CD14-positive monocyte (primary cell): ENCODE measurements around the gene SLC24A3. TPM values are rescaled to one million over a fixed set of nuclear protein-coding genes. Genes with fewer than 3 reads are reported as not detected.

Experiments
- DNase-seq, 3 donors: peaks; one replicate each; pipeline ENCODE4 v3.0.0-alpha.2; 2011 to 2022
- H2AFZ ChIP-seq: 2 replicates; pipeline ENCODE4 v1.6.0; 2012; ENCODE audit warnings: mild to moderate bottlenecking, low read depth, low read length, inconsistent platforms; ENCODE audit not compliant: insufficient read depth, poor library complexity, severe bottlenecking
- H3K27ac ChIP-seq, 2 donors: 1 replicate in 1 of 2; 2 replicates in 1 of 2; pipeline ENCODE4 v1.5.1; 2012 to 2013; ENCODE audit warnings: low read length in 2 of 2, control low read depth in 1 of 2, inconsistent platforms in 1 of 2, low read depth in 1 of 2, mild to moderate bottlenecking in 1 of 2
- H3K27me3 ChIP-seq, 2 donors: one replicate each; pipeline versions ENCODE4 v1.6.0 to v1.6.1; 2011 to 2013; ENCODE audit warnings: low read length in 2 of 2; ENCODE audit not compliant: control insufficient read depth in 2 of 2, insufficient read depth in 2 of 2
- H3K36me3 ChIP-seq, 2 donors: replicated peaks in 1 of 2; 1 replicate in 1 of 2; 2 replicates in 1 of 2; pipeline versions ENCODE4 v1.5.1 to v1.6.1; 2012 to 2013; ENCODE audit warnings: low read length in 2 of 2, control low read depth in 1 of 2, inconsistent platforms in 1 of 2, mild to moderate bottlenecking in 1 of 2; ENCODE audit not compliant: insufficient read depth in 2 of 2, control insufficient read depth in 1 of 2
- H3K4me1 ChIP-seq, 2 donors: 1 replicate in 1 of 2; 2 replicates in 1 of 2; pipeline versions ENCODE4 v1.5.1 to v1.6.1; 2012 to 2013; ENCODE audit warnings: low read length in 2 of 2, control low read depth in 1 of 2, inconsistent platforms in 1 of 2, mild to moderate bottlenecking in 1 of 2, moderate library complexity in 1 of 2; ENCODE audit not compliant: insufficient read depth in 2 of 2, control insufficient read depth in 1 of 2
- H3K4me2 ChIP-seq: replicated peaks from 2 replicates; pipeline ENCODE3; 2012; ENCODE audit warnings: low read length, moderate library complexity, mild to moderate bottlenecking; ENCODE audit not compliant: poor library complexity, severe bottlenecking; ENCODE audit errors: extremely low read depth
- H3K4me3 ChIP-seq, 3 experiments: fragments of 200-600 bp in 1 of 3; sonication (generic) in 1 of 3; replicated peaks in 1 of 3; 1 replicate in 2 of 3; 2 replicates in 1 of 3; pipeline ENCODE4 v1.5.1; 2011 to 2013; ENCODE audit warnings: low read length in 3 of 3, mild to moderate bottlenecking in 3 of 3, control low read depth in 2 of 3, low read depth in 2 of 3, inconsistent platforms in 1 of 3, moderate library complexity in 1 of 3
- H3K79me2 ChIP-seq: 2 replicates; pipeline ENCODE4 v1.6.0; 2012; ENCODE audit warnings: mild to moderate bottlenecking, control low read depth, inconsistent platforms, low read length, moderate library complexity; ENCODE audit not compliant: insufficient read depth
- H3K9ac ChIP-seq: 2 replicates; pipeline ENCODE4 v1.6.0; 2017; ENCODE audit warnings: low read length, mild to moderate bottlenecking; ENCODE audit not compliant: insufficient read depth, poor library complexity, severe bottlenecking
- H3K9me3 ChIP-seq, 2 donors: replicated peaks in 1 of 2; 1 replicate in 1 of 2; 2 replicates in 1 of 2; pipeline versions ENCODE4 v1.5.1 to v1.6.1; 2012 to 2013; ENCODE audit warnings: low read length in 2 of 2, control low read depth in 1 of 2; ENCODE audit not compliant: control insufficient read depth in 1 of 2, insufficient read depth in 1 of 2
- H4K20me1 ChIP-seq: 2 replicates; pipeline ENCODE4 v1.6.0; 2012; ENCODE audit warnings: mild to moderate bottlenecking, low read length, control low read depth, moderate library complexity; ENCODE audit not compliant: insufficient read depth
- H3K27ac Mint-ChIP-seq, 7 donors: one replicate each; pipeline ENCODE4 v1.8.0; 2020; ENCODE audit warnings: mild to moderate bottlenecking in 7 of 7, mixed read lengths in 7 of 7, moderate library complexity in 6 of 7, inconsistent platforms in 2 of 7
- H3K27me3 Mint-ChIP-seq, 3 donors: one replicate each; pipeline ENCODE4 v1.8.0; 2021 to 2022; ENCODE audit warnings: low read depth in 3 of 3, mild to moderate bottlenecking in 3 of 3, mixed read lengths in 3 of 3, moderate library complexity in 3 of 3, inconsistent platforms in 1 of 3
- H3K36me3 Mint-ChIP-seq, 2 donors: one replicate each; pipeline ENCODE4 v1.8.0; 2020; ENCODE audit warnings: mixed read lengths in 2 of 2, inconsistent platforms in 1 of 2, mild to moderate bottlenecking in 1 of 2
- H3K4me1 Mint-ChIP-seq: one replicate; pipeline ENCODE4 v1.8.0; 2020; ENCODE audit warnings: mild to moderate bottlenecking, mixed read lengths
- H3K4me3 Mint-ChIP-seq, 2 donors: one replicate each; pipeline ENCODE4 v1.8.0; 2020; ENCODE audit warnings: mild to moderate bottlenecking in 2 of 2, mixed read lengths in 2 of 2, moderate library complexity in 1 of 2
- H3K9me3 Mint-ChIP-seq, 7 donors: one replicate each; pipeline ENCODE4 v1.8.0; 2020 to 2022; ENCODE audit warnings: mixed read lengths in 7 of 7, mild to moderate bottlenecking in 6 of 7, moderate library complexity in 6 of 7, inconsistent platforms in 2 of 7
- CTCF ChIP-seq: fragments of 200-600 bp; IDR thresholded peaks from one replicate; pipeline ENCODE4 v1.8.0; 2022; ENCODE audit warnings: antibody characterized with exemption, mild to moderate bottlenecking
- WGBS: methylation state at CpG from one replicate; pipeline ENCODE4 v1.1.5; 2013; ENCODE audit warnings: missing lambda C conversion rate; ENCODE audit not compliant: insufficient coverage; 5-methylcytosine and 5-hydroxymethylcytosine counted together
- intact Hi-C, 2 donors: fragments of 100-400 bp; cut with micrococcal nuclease; formaldehyde crosslinking; loops; one replicate each; pipeline versions ENCODE4 v1.15.0 to v1.15.1; 2023
- polyA plus RNA-seq, 3 donors: library from polyadenylated mRNA; depleted of rRNA in 1 of 3; unstranded in 2 of 3; stranded (reverse) in 1 of 3; fragments of 300-500 nt in 2 of 3; fragments of >200 nt in 1 of 3; fragmentation: Illumina TruSeq in 2 of 3; gene quantifications; 1 replicate in 2 of 3; 2 replicates in 1 of 3; pipeline ENCODE4 v1.2.3, GENCODE V29; 2012 to 2021

The SLC24A3 gene
- polyA plus RNA-seq, 3 donors = 0.04 to 0.08 TPM; not detected in 1

GRCh38 chr20:19624221-19624965 is 412.0 kb downstream of the SLC24A3 start:
- H3K36me3 Mint-ChIP-seq = no peaks in the 10 kb centered on the region

GRCh38 chr20:19625426-19625825 is 413.0 kb downstream of the SLC24A3 start:
- no peak for DNase-seq
- intact Hi-C loops = loop anchor here in 1 of 2 donors (5.0 kb wide), 1 partner anchor 37 kb away; no protein-coding TSS in a partner anchor
- H3K36me3 ChIP-seq = no peaks in the 10 kb centered on the region
- 100% methylated on average over 1 of the region's 1 CpG for WGBS
- Mint-ChIP-seq H3K4me1 (peaks cover 7% of the 10 kb centered on the region), H3K27ac (no peak overlapping the region), H3K27me3 (peaks cover 0 to 4% (median 0%) of the 10 kb centered on the region in 3 donors), H3K9me3 (peaks cover 0 to 10% (median 4%) of the 10 kb centered on the region in 7 donors), H3K4me3 (no peak overlapping the region), H3K36me3 (no peaks in the 10 kb centered on the region)
- H3K4me3 ChIP-seq = no peak overlapping the region
- H4K20me1 ChIP-seq = no peaks in the 10 kb centered on the region
- H3K9ac ChIP-seq = no peak overlapping the region
- no peaks in the 10 kb centered on the region for H3K27me3 ChIP-seq
- no peak overlapping the region for H2AFZ ChIP-seq
- peaks cover 0 to 5% of the 10 kb centered on the region in 2 donors for H3K4me1 ChIP-seq
- no peaks in the 10 kb centered on the region for H3K79me2 ChIP-seq
- no peak overlapping the region for H3K4me2 ChIP-seq
- no peaks in the 10 kb centered on the region for H3K9me3 ChIP-seq
- no peak overlapping the region for H3K27ac ChIP-seq
- TF ChIP-seq CTCF = no peak

More at GRCh38 chr20:19624221-19624965, 412.0 kb downstream of the SLC24A3 start:
- peaks cover 0 to 5% of the 10 kb centered on the region in 2 donors for H3K4me1 ChIP-seq
- no peak overlapping the region for H3K4me3 Mint-ChIP-seq
- H2AFZ ChIP-seq = no peak overlapping the region
- no peaks in the 10 kb centered on the region for H3K27me3 ChIP-seq
- H3K4me2 ChIP-seq = no peak overlapping the region
- intact Hi-C loops = no loop called here
- no peak overlapping the region for H3K27ac Mint-ChIP-seq
- no peak overlapping the region for H3K9ac ChIP-seq
- no peaks in the 10 kb centered on the region for H3K36me3 ChIP-seq
- peaks cover 8% of the 10 kb centered on the region for H3K4me1 Mint-ChIP-seq
- H3K9me3 Mint-ChIP-seq = peaks cover 0 to 10% (median 4%) of the 10 kb centered on the region in 7 donors
- H4K20me1 ChIP-seq = no peaks in the 10 kb centered on the region
- H3K79me2 ChIP-seq = no peaks in the 10 kb centered on the region
- WGBS = no CpG with 5 or more reads among the region's 3 CpGs
- TF ChIP-seq CTCF = no peak
- H3K4me3 ChIP-seq = no peak overlapping the region
- H3K27ac ChIP-seq = no peak overlapping the region
- no peaks in the 10 kb centered on the region for H3K9me3 ChIP-seq
- DNase-seq = no peak
- H3K27me3 Mint-ChIP-seq = peaks cover 0 to 5% (median 0%) of the 10 kb centered on the region in 3 donors
